Neutrophil (primary cell): ENCODE measurements around the gene KIF1A.
"Not testable (repeated sequence)": the region's sequence is repeated elsewhere in the genome, so short reads cannot be mapped to it uniquely, and the experiment has no call there.

Experiments
- H3K27ac ChIP-seq: fragments of 200-600 bp; sonication (generic); 2 replicates; pipeline ENCODE4 v1.5.1; 2016; ENCODE audit warnings: mild to moderate bottlenecking, moderate library complexity
- H3K27me3 ChIP-seq: fragments of 200-600 bp; sonication (generic); 2 replicates; pipeline ENCODE4 v1.6.0; 2016; ENCODE audit warnings: mild to moderate bottlenecking
- H3K36me3 ChIP-seq: fragments of 200-600 bp; sonication (generic); 2 replicates; pipeline ENCODE4 v1.5.1; 2017
- H3K4me1 ChIP-seq, 2 experiments: fragments of 200-600 bp in 1 of 2; sonication (generic) in 1 of 2; 1 replicate in 1 of 2; 2 replicates in 1 of 2; pipeline versions ENCODE4 v1.5.1 to v1.6.1; 2013 to 2016; ENCODE audit warnings: low read depth in 1 of 2, low read length in 1 of 2, mild to moderate bottlenecking in 1 of 2, moderate library complexity in 1 of 2; ENCODE audit not compliant: control insufficient read depth in 1 of 2, insufficient read depth in 1 of 2
- H3K4me3 ChIP-seq, 2 experiments: fragments of 200-600 bp in 1 of 2; sonication (generic) in 1 of 2; 1 replicate in 1 of 2; 2 replicates in 1 of 2; pipeline ENCODE4 v1.5.1; 2013 to 2016; ENCODE audit warnings: low read depth in 1 of 2, low read length in 1 of 2, mild to moderate bottlenecking in 1 of 2, moderate library complexity in 1 of 2
- H3K9me3 ChIP-seq: fragments of 200-600 bp; sonication (generic); 2 replicates; pipeline ENCODE4 v1.5.1; 2016
- TF ChIP-seq, protein P1 (sequence below): fragments of 200-600 bp; sonication (generic); IDR thresholded peaks from 2 replicates; pipeline ENCODE4 v1.5.1; 2016; ENCODE audit warnings: antibody characterized with exemption

Gene KIF1A

DNA sequence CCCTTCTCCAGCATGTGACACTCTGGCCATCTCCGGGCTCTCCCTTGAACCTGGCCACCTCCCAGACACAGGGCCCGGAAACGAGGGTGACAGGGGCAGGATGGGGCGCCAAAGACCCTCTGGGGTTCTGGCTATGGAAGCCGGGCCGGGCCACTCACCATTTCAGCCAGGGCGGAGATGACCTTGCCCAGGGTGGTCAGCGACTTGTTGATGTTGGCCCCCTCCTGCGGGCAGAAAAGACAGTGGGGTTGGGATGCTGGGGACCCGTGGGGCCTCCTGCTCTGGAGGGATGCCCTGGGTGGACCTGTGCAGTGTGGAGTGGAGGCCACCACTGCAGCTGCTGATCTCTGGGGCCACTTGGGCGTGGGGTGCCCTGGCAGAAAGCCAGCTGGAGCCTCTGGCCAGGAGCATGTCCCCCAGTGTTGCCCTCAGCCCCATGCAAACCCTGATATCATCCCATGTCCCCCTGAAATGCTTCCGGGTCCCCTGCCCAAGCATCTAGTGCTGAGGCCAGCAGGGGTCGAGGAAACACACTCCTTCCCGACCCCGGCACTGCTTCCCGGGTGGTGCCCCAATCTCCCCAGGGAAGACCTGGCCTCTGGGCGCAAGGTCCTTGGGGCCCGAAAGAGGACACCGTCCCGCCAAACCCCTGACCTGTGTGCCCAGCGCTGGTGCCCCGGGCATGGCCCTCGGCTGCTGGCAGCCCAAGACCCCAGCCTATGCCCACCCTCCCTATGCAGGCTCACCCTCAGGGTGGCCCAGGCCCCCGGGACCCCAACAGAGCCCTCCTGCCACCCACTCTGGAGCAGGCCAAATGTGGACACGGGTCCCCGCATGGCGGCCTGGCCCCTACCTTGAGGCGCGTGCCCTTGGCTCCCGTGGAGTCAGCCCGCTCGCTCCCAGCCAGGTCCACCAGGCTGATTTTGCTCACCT, 36.9 kb downstream of the KIF1A start:
- Histone ChIP-seq H3K27ac (no peak overlapping the region), H3K4me3 (no peak overlapping the region), H3K36me3 (no peaks in the 10 kb centered on the region), H3K4me1 (no peaks in the 10 kb centered on the region), H3K27me3 (no peaks in the 10 kb centered on the region), H3K9me3 (no peaks in the 10 kb centered on the region)
- TF ChIP-seq, protein P1, sequence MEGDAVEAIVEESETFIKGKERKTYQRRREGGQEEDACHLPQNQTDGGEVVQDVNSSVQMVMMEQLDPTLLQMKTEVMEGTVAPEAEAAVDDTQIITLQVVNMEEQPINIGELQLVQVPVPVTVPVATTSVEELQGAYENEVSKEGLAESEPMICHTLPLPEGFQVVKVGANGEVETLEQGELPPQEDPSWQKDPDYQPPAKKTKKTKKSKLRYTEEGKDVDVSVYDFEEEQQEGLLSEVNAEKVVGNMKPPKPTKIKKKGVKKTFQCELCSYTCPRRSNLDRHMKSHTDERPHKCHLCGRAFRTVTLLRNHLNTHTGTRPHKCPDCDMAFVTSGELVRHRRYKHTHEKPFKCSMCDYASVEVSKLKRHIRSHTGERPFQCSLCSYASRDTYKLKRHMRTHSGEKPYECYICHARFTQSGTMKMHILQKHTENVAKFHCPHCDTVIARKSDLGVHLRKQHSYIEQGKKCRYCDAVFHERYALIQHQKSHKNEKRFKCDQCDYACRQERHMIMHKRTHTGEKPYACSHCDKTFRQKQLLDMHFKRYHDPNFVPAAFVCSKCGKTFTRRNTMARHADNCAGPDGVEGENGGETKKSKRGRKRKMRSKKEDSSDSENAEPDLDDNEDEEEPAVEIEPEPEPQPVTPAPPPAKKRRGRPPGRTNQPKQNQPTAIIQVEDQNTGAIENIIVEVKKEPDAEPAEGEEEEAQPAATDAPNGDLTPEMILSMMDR, result no peak

DNA sequence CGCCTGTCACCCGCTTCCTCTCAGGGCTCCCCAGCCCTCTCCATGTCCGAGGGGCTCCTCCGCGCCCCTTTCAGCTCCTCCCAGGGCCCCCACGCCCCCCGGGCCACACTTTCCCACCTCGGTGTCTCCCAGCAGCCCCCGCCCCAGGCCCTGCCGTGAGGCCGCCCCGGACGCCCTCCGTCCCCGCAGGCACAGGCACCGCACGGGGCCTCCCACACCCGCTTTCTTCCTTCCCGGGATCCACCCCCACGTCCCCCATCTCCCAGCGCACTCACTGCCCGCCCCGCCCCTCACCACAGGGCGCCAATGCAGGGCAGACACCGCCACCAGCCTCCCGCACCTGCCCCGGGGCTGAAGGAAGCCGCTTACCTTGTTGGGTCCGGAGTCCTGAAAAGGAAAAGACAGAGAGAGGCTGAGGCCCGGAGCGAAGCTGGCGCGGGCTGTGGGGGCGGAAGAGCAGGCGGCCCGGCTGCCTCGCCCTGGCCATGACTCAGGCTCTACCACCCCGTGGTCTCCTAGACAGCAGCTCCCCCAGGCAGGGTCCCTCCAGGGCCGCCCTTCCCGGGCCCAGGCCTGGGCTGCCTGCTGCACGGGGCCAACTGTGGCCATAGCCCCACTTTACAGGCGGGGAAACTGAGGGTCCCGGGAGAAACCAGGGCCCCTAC, 37.7 kb downstream of the KIF1A start:
- Histone ChIP-seq H3K27ac (no peak overlapping the region), H3K4me1 (no peaks in the 10 kb centered on the region), H3K27me3 (no peaks in the 10 kb centered on the region), H3K36me3 (no peaks in the 10 kb centered on the region), H3K9me3 (no peaks in the 10 kb centered on the region), H3K4me3 (no peak overlapping the region)
- TF ChIP-seq, protein P1, result no peak

DNA sequence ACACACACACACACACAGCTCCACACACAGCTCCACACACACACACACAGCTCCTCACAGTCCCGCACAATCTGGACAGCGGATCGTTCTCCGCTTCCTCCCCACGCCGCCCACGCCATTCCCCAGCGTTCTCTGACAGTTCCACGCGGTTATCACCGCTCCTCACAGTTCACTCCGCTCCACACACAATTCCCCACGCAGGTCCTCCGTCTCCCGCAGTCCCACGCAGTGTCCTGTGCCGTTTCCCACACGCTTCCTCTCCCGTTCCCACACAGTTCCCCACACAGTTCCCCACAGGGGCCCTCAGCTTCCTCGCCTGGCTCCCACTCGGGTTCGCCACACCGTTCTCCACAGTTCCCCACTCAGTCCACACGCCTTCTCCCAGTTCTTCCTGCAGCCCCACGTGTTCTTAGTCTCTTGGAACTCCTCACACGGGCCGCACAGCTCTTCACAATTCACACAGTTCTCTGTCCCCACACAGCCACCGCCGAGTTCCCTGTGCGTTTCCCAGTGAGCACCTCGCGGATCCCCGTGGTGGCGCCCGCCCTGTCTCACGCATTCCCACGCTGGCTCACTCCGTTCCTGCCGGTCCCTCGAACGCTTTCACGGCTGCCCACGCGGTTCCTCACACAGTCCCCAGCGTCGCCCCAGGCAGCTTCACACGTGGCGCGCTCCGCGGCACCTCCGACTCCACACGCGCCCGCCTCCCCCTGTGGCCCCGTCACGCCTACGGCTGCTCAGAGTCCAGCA, 38.4 kb downstream of the KIF1A start:
- no peak overlapping the region for H3K27ac ChIP-seq
- TF ChIP-seq, protein P1, result no peak
- H3K9me3 ChIP-seq, result no peaks in the 10 kb centered on the region
- no peak overlapping the region for H3K4me3 ChIP-seq
- no peaks in the 10 kb centered on the region for H3K27me3 ChIP-seq
- no peaks in the 10 kb centered on the region for H3K4me1 ChIP-seq
- no peaks in the 10 kb centered on the region for H3K36me3 ChIP-seq

DNA sequence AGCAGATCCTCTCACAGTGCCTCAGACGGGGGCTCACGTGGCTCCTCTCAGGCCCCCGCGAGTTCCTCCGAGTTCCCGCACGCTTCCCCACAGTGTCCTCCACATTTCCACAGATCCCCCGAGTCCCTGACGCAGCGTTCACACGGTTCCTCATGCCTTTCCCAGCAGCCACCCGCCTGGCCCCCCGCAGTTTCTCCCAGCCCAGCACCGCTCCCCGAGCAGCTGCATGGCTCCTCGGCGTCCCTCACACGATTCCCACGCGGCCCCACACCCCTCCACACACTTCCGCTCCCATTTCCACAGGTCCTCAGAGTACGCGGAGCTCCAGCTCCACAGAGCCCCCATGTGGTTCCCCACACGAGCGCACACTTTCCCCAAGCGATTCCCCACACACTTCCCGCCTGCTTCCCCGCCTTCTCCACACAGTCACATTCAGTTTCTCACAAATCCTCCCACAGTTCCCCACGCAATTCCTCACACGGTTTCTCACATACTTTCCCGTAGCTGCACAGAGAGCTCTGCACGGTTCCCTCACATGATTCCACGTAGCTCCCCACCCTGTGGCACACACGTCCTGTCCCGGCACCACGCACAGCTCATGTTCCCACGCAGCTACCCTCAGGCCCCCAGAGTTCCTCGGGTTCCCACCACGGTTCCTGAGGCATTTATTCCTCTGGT, 39.9 kb downstream of the KIF1A start:
- Histone ChIP-seq H3K27ac (no peak overlapping the region), H3K4me3 (no peak overlapping the region), H3K36me3 (no peaks in the 10 kb centered on the region), H3K27me3 (no peaks in the 10 kb centered on the region), H3K9me3 (no peaks in the 10 kb centered on the region), H3K4me1 (no peaks in the 10 kb centered on the region)
- TF ChIP-seq, protein P1, result no peak

DNA sequence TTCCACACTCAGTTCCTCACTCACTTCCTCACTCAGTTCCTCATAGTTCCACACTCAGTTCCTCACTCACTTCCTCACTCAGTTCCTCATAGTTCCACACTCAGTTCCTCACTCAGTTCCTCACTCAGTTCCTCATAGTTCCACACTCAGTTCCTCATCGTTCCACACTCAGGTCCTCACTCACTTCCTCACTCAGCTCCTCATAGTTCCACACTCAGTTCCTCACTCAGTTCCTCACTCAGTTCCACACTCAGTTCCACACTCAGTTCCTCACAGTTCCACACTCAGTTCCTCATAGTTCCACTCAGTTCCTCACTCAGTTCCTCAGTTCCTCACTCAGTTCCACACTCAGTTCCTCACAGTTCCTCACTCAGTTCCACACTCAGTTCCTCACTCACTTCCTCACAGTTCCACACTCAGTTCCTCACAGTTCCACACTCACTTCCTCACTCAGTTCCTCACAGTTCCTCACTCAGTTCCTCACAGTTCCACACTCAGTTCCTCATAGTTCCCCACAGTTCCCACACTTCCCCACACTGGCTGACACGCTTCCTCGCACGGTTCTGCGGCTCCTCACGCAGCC, 40.7 kb downstream of the KIF1A start:
- not testable (repeated sequence) for H3K9me3 ChIP-seq, H3K4me1 ChIP-seq, H3K27ac ChIP-seq, H3K27me3 ChIP-seq, H3K36me3 ChIP-seq, H3K4me3 ChIP-seq
